Endodermal cell (in vitro differentiated cells): ENCODE data around the gene TEX36. TPM values are rescaled to one million over a fixed set of nuclear protein-coding genes. Genes with fewer than 3 reads are reported as not detected.

Experiments used
- DNase-seq: peaks from one replicate; pipeline ENCODE4 v3.0.0-alpha.2; 2017
- H3K27ac ChIP-seq: 2 replicates; pipeline ENCODE4 v1.5.1; 2013; ENCODE audit warnings: mild to moderate bottlenecking, low read depth, low read length, moderate library complexity
- H3K27me3 ChIP-seq: 2 replicates; pipeline ENCODE4 v1.6.1; 2013; ENCODE audit warnings: mild to moderate bottlenecking, low read length, moderate library complexity; ENCODE audit not compliant: insufficient read depth, control insufficient read depth, poor library complexity, severe bottlenecking
- H3K36me3 ChIP-seq: 2 replicates; pipeline ENCODE4 v1.7.0; 2013; ENCODE audit warnings: mild to moderate bottlenecking, low read length, moderate library complexity; ENCODE audit not compliant: control insufficient read depth, insufficient read depth
- H3K4me1 ChIP-seq: one replicate; pipeline ENCODE4 v1.7.0; 2013; ENCODE audit warnings: low read length; ENCODE audit not compliant: control insufficient read depth, insufficient read depth
- H3K4me3 ChIP-seq: 2 replicates; pipeline ENCODE4 v1.5.1; 2013; ENCODE audit warnings: mild to moderate bottlenecking, low read length, moderate library complexity
- H3K9ac ChIP-seq: 2 replicates; pipeline ENCODE4 v1.6.1; 2013; ENCODE audit warnings: mild to moderate bottlenecking, low read length, moderate library complexity; ENCODE audit not compliant: poor library complexity, severe bottlenecking; ENCODE audit errors: extremely low read depth
- H3K9me3 ChIP-seq: 2 replicates; pipeline ENCODE4 v1.6.1; 2013; ENCODE audit warnings: mild to moderate bottlenecking, low read length, moderate library complexity; ENCODE audit not compliant: control insufficient read depth
- H3K27ac Mint-ChIP-seq: 2 replicates; pipeline ENCODE4 v1.8.0; 2020; ENCODE audit warnings: mixed read lengths
- H3K27me3 Mint-ChIP-seq: 2 replicates; pipeline ENCODE4 v1.8.0; 2021; ENCODE audit warnings: mild to moderate bottlenecking, mixed read lengths; ENCODE audit not compliant: insufficient read depth
- H3K36me3 Mint-ChIP-seq: 2 replicates; pipeline ENCODE4 v1.8.0; 2020; ENCODE audit warnings: low read depth, mixed read lengths
- H3K4me1 Mint-ChIP-seq: 2 replicates; pipeline ENCODE4 v1.8.0; 2020; ENCODE audit warnings: mixed read lengths
- H3K4me3 Mint-ChIP-seq: 2 replicates; pipeline ENCODE4 v1.8.0; 2020; ENCODE audit warnings: mild to moderate bottlenecking, moderate library complexity, mixed read lengths
- H3K9me3 Mint-ChIP-seq: 2 replicates; pipeline ENCODE4 v1.8.0; 2020; ENCODE audit warnings: mild to moderate bottlenecking, mixed read lengths
- WGBS, 2 experiments: methylation state at CpG; one replicate each; pipeline versions ENCODE4 v1.1.5 to v1.1.7; 2013; ENCODE audit warnings: missing lambda C conversion rate in 2 of 2, mixed read lengths in 1 of 2; ENCODE audit not compliant: insufficient coverage in 1 of 2, insufficient read length in 1 of 2; 5-methylcytosine and 5-hydroxymethylcytosine counted together
- total RNA-seq, 2 donors: library from RNA; stranded (reverse); fragmentation: NEBNext Ultra II Directional in 1 of 2; extraction: Animal tissue kit (Norgen Biotek cat#: 25700) in 1 of 2; gene quantifications; 2 replicates in 1 of 2; 3 replicates in 1 of 2; pipeline ENCODE4 v1.2.1, GENCODE V29; 2021
- TF ChIP-seq, protein P1 (sequence below): fragments of 200-600 bp; sonication (generic); conservative IDR thresholded peaks from 2 replicates; pipeline ENCODE4 v1.5.0; 2021; ENCODE audit warnings: antibody characterized with exemption, mild to moderate bottlenecking

TEX36 gene
- total RNA-seq, 2 donors from 2014 or later, result not detected

DNA sequence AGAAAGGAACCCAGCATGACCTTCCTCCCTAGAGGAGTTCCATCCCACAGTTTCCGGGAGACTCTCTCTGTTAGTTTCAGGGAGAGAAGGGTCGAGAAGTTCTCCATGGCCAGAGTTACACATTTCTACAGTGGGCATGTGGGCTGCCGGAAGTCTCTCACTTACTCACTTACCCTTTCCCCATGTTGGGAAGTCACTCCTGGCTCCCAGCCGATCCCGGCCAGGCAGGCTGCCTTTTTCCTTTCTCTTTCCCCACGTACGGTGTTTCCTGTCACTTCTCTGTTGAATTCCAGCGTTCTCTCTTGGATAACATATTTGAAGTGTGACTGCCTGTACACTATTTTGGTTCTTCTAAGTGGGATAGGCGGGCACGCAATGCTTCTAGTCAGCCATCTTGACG is 3.5 kb downstream of the TEX36 start:
- Histone ChIP-seq H3K4me3 (no peak overlapping the region), H3K4me1 (no peaks in the 10 kb centered on the region), H3K9ac (no peak overlapping the region), H3K27me3 (no peaks in the 10 kb centered on the region), H3K27ac (no peak overlapping the region), H3K36me3 (no peaks in the 10 kb centered on the region), H3K9me3 (no peaks in the 10 kb centered on the region)
- H3K4me3 Mint-ChIP-seq, result no peak overlapping the region
- peaks cover 4% of the 10 kb centered on the region for H3K4me1 Mint-ChIP-seq
- H3K36me3 Mint-ChIP-seq, result no peaks in the 10 kb centered on the region
- no peaks in the 10 kb centered on the region for H3K9me3 Mint-ChIP-seq
- H3K27ac Mint-ChIP-seq, result no peak overlapping the region
- TF ChIP-seq, protein P1, sequence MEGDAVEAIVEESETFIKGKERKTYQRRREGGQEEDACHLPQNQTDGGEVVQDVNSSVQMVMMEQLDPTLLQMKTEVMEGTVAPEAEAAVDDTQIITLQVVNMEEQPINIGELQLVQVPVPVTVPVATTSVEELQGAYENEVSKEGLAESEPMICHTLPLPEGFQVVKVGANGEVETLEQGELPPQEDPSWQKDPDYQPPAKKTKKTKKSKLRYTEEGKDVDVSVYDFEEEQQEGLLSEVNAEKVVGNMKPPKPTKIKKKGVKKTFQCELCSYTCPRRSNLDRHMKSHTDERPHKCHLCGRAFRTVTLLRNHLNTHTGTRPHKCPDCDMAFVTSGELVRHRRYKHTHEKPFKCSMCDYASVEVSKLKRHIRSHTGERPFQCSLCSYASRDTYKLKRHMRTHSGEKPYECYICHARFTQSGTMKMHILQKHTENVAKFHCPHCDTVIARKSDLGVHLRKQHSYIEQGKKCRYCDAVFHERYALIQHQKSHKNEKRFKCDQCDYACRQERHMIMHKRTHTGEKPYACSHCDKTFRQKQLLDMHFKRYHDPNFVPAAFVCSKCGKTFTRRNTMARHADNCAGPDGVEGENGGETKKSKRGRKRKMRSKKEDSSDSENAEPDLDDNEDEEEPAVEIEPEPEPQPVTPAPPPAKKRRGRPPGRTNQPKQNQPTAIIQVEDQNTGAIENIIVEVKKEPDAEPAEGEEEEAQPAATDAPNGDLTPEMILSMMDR, result no peak
- no peaks in the 10 kb centered on the region for H3K27me3 Mint-ChIP-seq
- 95 to 96% methylated on average over 5 to 11 of the region's 11 CpGs for WGBS, 2 experiments
- DNase-seq, result no peak

DNA sequence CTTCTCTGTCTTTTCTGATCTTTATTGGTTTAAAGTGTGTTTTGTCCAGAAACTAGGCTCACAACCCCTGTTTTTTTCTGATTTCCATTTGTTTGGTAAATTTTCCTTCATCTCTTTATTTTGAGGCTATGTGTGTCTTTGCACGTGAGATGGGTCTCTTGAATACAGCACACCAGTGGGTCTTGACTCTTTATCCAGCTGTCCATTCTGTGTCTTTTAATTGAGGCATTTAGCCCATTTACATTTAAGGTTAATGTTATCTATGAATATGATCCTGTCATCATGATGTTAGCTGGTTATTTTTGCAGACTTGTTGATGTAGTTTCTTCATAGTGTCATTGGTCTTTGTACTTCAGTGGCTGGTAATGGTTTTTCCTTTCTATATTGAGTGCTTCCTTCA is 10.1 kb downstream of the TEX36 start:
- Mint-ChIP-seq H3K9me3 (peaks cover 6% of the 10 kb centered on the region), H3K36me3 (no peaks in the 10 kb centered on the region), H3K27ac (no peak overlapping the region), H3K4me3 (no peak overlapping the region), H3K27me3 (peaks cover 18% of the 10 kb centered on the region), H3K4me1 (no peaks in the 10 kb centered on the region)
- no peaks in the 10 kb centered on the region for H3K4me1 ChIP-seq
- no peak overlapping the region for H3K4me3 ChIP-seq
- 81% methylated on average over 1 of the region's 1 CpG; no CpG with 5 or more reads in 1 of the 2 experiments for WGBS, 2 experiments
- no peaks in the 10 kb centered on the region for H3K36me3 ChIP-seq
- no peaks in the 10 kb centered on the region for H3K27me3 ChIP-seq
- no peak overlapping the region for H3K9ac ChIP-seq
- TF ChIP-seq, protein P1, result no peak
- H3K27ac ChIP-seq, result no peak overlapping the region
- DNase-seq, result no peak
- H3K9me3 ChIP-seq, result no peaks in the 10 kb centered on the region

DNA sequence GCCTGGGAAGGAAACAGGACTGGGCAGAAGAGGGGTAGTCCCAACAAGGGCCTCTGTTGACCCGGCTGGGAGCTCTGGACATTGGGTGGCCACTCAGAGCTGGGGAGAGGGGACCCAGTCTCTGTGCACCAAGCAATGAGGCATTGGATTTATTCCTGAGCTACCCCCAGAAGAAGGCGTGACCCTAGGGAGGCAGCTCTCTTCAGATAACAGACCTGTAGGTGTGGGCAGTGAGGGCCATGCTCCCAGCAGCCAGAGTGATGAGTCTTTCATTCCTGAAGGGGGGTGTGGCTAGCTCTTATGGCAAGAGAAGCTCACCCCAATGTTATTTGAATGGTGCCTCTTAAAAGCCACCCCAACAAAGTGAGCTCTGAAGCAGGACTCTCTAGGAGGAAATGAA is 20.4 kb downstream of the TEX36 start:
- no peaks in the 10 kb centered on the region for H3K36me3 Mint-ChIP-seq
- no peaks in the 10 kb centered on the region for H3K9me3 ChIP-seq

More for the DNA sequence above, 20.4 kb downstream of the TEX36 start:
- DNase-seq, result peak; percentile 26
- no peak overlapping the region for H3K4me3 Mint-ChIP-seq
- no peak overlapping the region for H3K27ac ChIP-seq
- no peak overlapping the region for H3K27ac Mint-ChIP-seq
- no peaks in the 10 kb centered on the region for H3K9me3 Mint-ChIP-seq
- peaks cover 4% of the 10 kb centered on the region for H3K27me3 Mint-ChIP-seq
- 86 to 100% methylated on average over 2 of the region's 2 CpGs for WGBS, 2 experiments
- H3K27me3 ChIP-seq, result no peaks in the 10 kb centered on the region
- no peak overlapping the region for H3K9ac ChIP-seq
- no peaks in the 10 kb centered on the region for H3K4me1 Mint-ChIP-seq
- H3K4me1 ChIP-seq, result no peaks in the 10 kb centered on the region
- TF ChIP-seq, protein P1, result no peak
- no peaks in the 10 kb centered on the region for H3K36me3 ChIP-seq
- H3K4me3 ChIP-seq, result no peak overlapping the region
